GM18873 (cell line): ENCODE measurements around the gene ZFR.
"Not testable (repeated sequence)": the region's sequence is repeated elsewhere in the genome, so short reads cannot be mapped to it uniquely, and the experiment has no call there.

Source experiments
- ATAC-seq: cut with Tn5 transposase; IDR thresholded peaks from one replicate; pipeline ENCODE4 v1.9.1; 2021; ENCODE audit warnings: mild to moderate bottlenecking, moderate library complexity, moderate number of reproducible peaks; ENCODE audit not compliant: unreplicated experiment, low FRiP score

Gene ZFR

DNA sequence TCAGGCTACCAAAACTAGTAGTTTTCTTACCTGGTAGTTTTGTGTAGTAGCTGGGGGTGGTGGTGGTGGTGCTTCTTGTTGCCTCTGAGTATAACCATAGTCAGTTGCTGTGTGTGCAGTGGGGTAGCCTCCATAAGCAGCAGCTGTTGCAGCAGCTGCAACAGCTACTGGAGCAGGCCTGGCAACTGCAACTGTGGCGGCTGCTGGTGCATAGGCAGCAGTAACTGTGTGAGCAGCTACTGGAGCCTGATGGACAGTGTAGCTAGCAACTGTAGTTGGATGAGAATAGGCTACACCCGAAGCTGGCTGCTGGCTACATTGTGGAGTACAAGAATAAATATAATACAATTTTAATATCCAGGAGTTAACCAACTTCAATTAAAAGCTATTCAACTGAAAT is 24.7 kb downstream of the ZFR start:
- no peak for ATAC-seq

DNA sequence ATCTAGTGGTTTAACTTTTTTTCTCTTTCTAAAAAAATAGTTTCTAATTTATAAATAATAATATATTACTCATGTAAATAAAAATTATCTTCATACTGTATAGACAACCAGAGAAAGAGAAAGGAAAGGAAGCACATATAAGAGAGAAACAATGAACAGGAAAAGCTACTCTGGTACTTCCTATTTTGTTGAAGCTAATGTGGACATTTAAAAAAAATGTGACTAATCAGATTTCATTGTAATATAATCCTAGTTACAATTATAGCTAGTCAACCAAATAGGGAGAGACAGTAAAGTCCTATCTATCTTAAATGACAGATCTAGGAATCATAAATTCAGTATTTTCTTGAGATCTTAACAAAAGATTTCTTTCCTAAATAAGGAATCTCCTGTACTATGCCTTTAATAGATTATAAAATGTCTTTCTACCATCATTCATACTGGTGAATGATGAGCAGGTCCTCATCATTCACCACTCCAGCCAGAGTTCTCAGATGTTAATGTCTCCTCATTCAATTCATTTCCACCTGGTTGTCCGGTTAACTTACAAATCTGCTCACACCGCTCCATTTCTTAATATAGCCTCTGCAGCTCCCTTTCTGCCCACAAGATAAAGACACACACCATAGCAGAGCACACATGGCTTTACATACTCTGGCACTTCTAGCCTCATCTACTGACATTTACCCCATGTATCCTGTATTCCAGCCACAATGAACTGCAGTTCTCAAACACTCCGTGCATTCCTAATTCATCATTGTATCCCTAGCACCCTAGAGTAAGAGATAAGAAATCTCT is 30.9 kb downstream of the ZFR start:
- ATAC-seq: no peak

DNA sequence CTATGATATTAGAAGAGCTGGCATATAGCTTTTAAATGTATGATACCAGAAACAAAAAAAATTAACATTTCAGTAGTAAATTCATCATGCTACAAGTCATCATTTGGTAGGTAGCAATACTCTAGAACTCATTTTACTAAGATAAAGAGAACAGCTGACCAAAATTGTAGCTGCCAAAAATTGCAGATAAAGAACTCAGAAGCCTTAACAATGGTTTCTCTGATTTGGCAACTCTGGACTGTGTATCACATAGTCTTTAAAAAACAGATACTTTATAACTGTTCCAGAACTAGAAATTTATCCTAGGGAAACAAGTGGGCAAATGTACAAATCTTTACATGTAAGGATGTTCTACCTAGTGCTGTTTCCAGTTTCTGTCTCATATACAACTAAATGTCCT is 33.9 kb downstream of the ZFR start:
- no peak for ATAC-seq

DNA sequence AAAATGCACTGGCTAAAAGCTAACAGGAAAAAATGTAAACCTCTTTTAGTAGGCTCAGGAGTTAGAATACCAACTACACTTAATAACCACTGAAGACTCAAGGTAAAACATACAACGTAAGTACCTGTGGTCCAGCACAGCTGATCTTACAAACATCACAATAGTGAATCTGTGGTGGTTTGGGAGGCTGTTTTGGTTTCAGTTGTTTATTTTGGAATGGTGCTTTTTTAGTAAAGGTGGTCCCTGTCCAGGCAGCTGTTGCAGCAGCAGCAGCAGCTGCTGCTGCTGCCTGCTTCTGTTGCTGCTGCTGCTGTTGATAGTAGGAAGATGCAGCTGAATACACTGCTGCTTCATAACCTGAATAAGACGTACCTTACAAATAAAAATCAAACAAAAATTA is 37.9 kb downstream of the ZFR start:
- ATAC-seq: no peak

DNA sequence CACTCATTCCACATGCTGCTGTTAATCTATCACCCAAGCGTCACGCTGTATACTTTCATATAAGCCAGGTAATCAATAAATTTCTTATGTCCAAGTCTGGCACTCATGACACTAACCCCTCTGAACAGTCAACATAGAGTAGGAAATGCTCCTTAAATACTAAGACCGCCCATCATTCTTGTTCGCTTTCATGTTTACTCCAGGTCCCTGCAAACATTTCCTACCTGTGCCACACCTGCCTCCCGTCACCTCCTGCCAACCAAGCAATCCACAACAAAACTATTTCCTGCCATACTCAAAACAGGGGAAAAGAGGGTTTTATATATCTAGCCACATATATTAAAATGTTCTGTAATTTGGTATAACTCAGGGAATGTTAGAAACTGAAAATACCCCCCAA is 39.0 kb downstream of the ZFR start:
- no peak for ATAC-seq

DNA sequence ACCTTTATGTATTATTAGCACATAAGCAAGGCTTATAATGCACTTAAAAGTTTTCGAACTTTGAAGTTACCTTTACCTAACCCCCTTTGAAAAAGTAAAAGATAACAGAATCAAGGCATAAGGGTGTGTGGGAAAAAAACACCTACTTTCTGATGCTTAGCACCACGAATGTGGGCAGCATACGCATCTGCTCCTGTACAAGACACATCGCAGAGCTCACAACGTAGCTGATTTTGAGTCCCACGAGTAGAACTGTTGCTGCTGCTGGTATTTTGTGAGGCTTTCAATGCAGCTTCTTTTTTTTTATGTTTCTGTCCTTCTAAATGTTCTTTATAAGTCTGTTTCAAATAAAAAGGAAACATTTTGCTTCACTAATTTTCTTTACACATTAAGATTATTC is 40.8 kb downstream of the ZFR start:
- no peak for ATAC-seq

DNA sequence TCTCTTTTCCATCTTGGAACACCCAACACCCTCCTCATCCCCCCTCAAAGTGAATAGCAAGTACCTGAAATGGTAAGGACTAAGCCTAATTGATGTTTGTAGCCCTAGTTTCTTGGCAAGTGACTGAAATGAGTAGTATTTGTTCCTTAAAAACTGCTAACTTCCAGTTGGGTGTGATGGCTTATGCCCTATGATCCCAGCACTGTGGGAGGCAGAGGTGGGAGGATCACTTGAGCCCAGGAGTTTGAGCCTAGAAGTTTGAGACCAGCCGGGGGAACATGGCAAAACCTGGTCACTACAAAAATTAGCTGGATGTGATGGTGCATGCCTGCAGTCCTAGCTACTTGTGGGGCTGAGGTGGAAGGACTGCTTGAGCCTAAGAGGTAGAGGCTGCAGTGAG is 44.1 kb downstream of the ZFR start:
- ATAC-seq: no peak

DNA sequence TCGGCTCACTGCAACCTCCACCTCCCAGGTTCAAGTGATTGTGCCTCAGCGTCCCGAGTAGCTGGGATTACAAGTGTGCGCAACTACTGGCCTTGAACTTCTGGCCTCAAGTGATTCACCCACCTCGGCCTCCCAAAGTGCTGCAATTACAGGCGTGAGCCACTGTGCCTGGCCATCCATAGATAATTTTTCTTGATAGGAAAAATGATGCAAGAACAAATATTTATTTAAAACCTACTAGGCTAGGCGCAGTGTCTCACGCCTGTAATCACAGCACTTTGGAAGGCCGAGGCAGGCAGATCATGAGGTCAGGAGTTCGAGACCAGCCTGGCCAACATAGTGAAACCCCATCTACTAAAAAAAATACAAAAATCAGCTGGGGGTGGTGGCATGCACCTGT is 45.8 kb downstream of the ZFR start:
- ATAC-seq: not testable (repeated sequence)

DNA sequence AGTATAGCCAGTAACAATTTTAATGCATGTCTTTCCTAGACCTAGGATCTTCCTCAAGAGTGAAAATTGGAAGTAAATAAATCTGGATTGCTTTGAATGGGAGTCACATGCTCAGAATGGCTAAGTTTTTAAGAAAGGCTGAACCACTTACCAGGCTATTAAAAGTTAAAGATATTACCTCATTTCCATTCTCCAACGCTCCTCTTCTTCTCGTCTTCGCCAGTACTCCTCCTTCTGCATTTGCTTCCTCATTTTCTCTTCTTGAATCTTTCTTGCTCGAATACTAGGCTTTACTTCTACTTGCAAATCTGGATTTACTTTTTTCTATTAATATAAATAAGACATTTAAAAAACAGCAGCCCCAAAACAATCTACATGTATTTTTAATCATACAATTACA is 49.6 kb downstream of the ZFR start:
- no peak for ATAC-seq

DNA sequence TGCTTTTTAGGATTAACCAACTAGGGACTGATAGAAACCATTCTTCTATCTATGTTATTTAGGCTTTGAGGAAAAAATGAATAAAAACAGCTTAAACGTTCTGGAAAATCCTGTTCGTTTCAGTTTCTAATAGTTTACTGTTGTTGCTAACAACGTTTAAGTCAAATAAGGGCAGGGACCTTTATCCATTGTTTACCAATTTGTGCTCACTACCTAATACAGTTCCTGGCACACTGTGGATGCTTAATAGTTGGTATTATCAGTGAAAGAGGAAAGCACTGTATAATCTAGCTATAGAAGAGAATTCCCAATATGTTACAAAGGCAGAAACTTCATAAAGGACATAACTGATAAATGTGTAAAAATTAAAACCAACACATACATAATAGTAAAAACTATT is 52.5 kb downstream of the ZFR start:
- no peak for ATAC-seq

DNA sequence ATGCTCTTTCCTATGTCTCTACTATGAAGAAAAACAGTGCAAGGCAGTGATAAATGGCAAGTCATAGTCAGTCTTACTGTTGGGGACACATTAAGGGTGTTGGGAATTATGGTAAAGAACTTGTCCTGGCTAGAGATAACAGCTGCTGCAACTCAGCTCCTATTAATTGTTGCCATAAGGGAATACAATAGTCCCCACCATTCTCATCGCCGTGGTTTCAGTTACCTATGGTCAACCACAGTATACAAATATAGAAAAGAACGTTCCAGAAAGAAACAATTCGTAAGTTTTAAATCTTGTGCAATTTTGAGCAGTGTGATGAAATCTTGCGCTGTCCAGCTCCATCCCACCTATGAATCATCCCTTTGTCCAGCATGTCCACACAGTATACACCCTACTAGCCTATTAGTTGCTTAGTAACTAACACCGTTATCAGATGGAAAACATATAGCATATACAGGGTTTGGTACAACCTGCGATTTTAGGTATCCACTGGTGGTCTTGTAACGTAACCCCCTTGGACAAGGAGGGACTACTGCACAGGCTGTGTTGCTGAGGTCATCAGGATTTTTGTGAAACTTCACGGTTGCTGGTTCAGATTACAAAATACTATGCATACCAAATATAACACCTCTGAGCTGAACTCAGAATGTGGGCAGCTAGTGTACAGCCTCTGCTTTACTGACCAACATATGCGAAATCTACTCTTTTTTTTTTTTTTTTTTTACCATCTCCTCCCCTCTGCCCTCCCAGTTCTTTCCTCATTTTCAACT is 53.5 kb downstream of the ZFR start:
- no peak for ATAC-seq

DNA sequence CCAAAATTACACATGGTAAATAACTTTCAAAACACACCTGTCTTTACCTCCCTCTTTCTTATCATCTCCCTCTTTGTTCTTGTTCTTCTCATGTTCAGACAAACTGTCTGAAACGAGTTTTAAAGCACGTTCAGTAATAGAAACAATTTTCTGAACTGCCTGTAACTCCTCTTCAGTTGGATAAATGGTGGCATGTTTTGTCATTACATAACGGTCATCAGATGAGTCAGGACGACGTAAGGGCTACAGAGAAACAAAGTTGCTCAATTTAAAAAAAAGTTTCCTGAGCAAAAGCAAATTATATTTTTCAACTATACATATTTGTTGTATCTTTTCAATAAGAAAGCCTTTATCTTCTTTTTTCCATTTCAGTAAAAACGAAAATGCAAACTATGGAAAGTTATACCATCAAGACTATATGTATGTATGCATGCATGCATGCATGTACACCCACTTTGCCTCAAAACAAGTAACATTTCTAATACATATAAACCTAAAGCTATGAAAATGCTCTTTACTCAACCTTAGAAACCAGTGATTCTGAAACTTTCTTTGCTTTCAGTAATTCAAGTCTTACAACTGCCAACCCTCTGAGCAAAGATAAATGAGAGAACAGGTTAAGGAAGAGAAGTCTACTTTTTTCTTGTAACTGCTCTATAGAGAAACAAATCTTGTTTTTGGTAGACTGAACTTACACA is 56.0 kb downstream of the ZFR start:
- no peak for ATAC-seq

DNA sequence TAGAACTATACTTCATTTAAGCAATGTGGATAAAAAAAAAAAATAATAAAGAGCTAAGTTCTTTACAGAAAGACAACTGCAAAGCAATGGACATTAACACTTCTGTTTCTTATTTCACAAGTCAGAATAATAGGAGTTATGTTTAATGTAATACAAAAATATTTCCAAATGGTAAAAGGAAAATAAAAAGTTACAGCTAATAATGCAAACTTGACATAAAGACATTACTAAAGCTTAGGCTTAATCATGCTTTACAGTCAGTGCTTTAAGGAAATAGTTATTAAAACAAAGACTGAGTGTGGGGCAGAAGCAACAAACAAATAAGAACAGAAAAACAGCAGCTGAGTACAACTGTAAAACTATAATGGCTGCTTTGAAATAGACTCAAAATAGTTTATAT is 56.7 kb downstream of the ZFR start:
- ATAC-seq: no peak

DNA sequence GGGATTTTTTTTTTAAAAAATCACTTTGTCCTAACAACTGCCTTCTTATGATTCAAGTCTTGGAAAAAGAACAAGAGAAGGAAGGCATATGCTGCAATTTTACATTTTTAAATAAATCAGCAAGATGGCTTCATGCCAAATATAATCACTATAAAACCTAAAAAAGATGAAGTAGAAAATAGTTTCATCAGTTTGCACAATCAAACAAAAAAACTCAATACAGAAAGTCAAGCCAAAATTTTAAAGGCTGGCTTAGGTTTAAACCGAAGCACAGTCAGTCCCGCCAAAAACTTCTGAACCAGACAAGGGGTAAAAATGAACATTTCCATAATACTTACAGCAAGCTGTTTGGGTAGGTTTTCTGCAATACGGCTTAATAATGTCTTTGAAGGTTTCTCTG is 57.3 kb downstream of the ZFR start:
- ATAC-seq: no peak

DNA sequence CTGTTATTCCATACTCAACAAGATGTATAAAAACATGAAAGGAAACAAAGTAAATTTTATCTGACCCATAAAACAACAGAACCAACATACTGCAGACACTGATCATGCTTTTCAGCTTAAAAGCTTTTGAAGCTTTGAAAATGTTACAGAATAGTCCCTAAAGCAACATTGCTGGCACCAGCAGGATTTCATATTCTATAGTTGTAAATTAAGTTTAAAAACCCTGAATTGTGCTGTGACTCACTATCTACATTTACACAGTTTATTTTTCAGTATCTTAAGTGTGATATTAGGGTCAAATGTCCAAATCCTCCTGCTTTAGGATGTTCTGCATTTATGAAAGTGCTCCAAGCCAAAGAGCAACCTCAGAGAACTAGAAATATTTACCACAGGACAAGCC is 59.9 kb downstream of the ZFR start:
- ATAC-seq: no peak

DNA sequence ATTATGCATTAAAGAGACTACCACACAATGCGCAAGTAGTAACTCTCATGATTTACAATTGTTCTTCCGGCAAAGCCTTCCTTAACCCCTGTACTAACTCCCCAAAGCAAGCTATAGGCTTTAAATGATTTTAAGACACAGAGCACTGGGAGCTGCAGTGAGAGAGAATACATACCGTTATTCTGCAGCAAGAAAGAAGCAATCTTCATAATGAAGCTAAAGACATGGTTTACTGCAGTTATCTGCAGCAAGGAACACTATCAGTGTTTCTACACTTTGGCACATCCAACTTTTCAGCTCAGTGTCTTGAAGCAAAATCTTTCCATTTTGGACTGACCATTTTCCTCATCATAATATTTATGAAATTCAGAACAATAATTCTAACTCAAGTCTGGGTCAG is 61.0 kb downstream of the ZFR start:
- no peak for ATAC-seq

DNA sequence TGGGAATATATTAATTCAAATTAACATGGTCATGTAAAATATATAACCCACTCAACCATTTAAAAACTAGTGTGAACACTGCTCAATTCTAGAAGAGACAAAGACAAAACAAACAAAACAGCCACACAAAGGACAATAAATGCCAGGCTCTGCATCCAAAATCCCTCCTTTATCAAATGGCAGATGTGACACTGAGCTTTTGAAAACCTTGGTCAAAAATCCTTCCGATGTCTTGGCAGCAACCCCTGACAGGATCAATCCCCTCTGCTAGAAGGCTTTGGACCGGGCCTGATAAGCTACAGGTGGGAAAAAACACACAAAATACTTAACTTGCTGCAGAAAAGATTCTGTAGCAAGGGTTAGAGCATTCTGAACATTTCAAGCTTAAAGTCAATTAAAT is 61.5 kb downstream of the ZFR start:
- no peak for ATAC-seq

DNA sequence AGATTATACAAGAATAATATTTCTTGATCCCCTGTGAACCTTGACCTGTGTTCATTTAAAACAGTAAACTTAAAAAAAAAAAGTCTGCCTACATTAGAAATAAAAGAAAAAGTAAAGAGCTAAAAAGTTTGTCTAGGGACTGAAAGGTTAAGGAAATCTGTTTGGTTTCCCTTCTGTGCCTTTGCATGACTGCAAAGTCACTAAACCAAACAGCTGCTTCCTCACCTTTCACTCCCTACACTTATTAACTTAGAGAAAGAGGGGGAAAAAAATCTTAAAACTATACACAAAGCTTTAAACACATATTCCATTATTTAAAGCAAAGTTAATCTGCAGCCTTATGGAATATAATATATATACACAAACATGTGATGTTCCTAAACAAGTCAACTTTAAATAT is 65.1 kb downstream of the ZFR start:
- no peak for ATAC-seq

DNA sequence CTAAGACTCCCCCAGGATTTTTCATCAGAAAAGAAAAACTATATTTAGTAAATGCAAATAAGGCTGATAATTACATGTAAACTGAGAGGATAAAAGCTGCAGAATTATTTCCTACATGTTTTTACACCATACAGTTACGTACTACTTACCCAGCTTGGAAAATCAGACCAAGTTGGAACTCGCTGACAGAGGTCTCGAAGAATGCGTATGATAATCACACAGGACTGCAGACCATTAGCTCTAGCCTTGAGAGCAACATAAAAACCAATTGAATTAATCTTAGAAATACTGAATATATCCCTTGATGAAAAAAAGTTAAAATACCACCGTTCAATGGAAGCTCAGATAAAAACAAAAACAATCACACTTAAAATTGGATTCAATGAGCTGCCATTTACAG is 65.6 kb downstream of the ZFR start:
- ATAC-seq: no peak

DNA sequence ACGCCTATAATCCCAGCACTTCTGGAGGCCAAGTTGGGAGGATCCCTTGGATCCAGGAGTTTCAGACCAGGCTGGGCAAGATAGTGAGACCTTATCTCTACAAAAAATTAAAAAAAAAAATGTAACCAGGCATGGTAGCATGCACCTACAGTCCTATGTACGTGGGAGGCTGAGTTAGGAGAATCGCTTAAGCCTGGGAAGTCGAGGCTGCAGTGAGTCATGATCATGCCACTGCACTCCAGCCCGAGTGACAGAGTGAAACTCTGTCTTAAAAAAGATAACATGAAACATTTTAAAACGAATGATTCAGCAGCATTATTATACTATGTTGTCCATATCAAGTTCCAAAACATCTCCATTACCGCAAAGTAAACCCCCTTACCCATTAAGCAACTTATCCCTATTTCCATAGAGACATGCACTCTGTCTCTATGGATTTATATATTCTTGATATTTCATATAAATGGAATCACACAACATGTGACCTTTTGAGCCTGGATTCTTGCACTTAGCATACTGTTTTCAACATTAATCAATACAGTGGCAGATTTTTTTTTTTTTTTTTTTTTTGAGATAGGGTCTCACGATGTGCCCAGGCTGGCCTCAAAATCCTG is 74.9 kb downstream of the ZFR start:
- no peak for ATAC-seq

DNA sequence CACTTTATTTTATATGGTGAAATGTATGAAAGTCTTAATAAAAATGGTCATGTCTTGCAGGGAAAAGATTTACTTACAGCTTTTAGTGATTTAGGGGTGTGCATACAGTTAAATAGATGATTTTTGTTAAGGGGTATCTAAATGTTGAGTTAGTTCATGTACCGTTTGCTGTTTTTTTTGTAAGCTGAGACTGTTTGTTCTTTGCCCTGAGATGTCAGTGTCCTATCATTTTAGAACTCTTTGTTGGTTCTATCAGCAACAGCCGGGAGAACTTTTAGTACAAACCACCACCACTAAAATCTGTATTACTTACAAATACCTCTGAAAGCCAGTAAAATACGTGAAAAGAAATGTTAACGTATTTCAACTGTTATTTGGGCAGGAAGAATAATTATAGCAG is 75.5 kb downstream of the ZFR start:
- no peak for ATAC-seq
